ENCODE measurements around the gene BCAP31.

DNA sequence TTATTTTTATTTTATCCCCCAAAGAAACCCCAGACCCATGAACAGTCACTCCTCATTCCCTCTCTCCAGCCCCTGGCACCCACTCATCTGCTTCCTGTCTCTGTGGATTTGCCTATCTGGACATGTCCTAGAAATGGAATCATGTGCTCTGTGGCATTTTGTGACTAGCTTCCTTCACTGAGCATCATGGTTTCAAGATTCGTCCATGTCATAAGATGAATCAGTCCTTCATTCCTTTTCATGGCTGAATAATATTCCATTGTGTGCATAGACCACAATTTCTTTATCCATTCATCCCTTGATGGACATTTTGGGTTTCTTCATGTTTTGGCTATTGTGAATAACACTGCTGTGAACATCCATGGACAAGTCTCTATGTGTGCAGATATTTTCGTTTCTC, 10.7 kb upstream of the BCAP31 start:
- TF ChIP-seq, protein P1, sequence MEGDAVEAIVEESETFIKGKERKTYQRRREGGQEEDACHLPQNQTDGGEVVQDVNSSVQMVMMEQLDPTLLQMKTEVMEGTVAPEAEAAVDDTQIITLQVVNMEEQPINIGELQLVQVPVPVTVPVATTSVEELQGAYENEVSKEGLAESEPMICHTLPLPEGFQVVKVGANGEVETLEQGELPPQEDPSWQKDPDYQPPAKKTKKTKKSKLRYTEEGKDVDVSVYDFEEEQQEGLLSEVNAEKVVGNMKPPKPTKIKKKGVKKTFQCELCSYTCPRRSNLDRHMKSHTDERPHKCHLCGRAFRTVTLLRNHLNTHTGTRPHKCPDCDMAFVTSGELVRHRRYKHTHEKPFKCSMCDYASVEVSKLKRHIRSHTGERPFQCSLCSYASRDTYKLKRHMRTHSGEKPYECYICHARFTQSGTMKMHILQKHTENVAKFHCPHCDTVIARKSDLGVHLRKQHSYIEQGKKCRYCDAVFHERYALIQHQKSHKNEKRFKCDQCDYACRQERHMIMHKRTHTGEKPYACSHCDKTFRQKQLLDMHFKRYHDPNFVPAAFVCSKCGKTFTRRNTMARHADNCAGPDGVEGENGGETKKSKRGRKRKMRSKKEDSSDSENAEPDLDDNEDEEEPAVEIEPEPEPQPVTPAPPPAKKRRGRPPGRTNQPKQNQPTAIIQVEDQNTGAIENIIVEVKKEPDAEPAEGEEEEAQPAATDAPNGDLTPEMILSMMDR (IDR thresholded peaks at IDR 0.05) = no peak
- no peak for TF ChIP-seq POLR2A (IDR thresholded peaks at IDR 0.05)
